GM12878 (cell line): ENCODE data around the gene MRPL46. TPM values are rescaled to one million over a fixed set of nuclear protein-coding genes. Genes with fewer than 3 reads are reported as not detected.

ENCODE experiments used
- ATAC-seq: fragments of 200-7000 bp; cut with Tn5 transposase; 3 replicates; pipeline ENCODE4 v1.9.1; 2020; ENCODE audit warnings: mild to moderate bottlenecking, moderate library complexity
- BruUV-seq: library from RNA; stranded (reverse); fragments of 400-500 nt; replicated peaks from 2 replicates; lab custom pipeline; 2021; lab: Mats Ljungman, UMichigan
- CTCF ChIA-PET: fragments of 300-600 bp; sonication (Branson Sonifier 250); formaldehyde crosslinking; extraction: SDS; loops from one replicate; lab custom pipeline; 2021; ENCODE audit warnings: inconsistent platforms; lab: Yijun Ruan, JAX
- POLR2A ChIA-PET: fragments of 350-600 bp; formaldehyde crosslinking; extraction: SDS; loops from one replicate; lab custom pipeline; 2021; ENCODE audit warnings: inconsistent platforms; lab: Charles Lee
- RAD21 ChIA-PET: fragments of 300-600 bp; sonication (Branson Sonifier 250); formaldehyde crosslinking; loops from one replicate; lab custom pipeline; 2023; ENCODE audit warnings: antibody characterized with exemption; ENCODE audit not compliant: unreplicated experiment; lab: Charles Lee
- SMC1A ChIA-PET: fragments of 300-600 bp; sonication (Branson Sonifier 250); formaldehyde crosslinking; loops from one replicate; lab custom pipeline; 2023; ENCODE audit not compliant: unreplicated experiment, uncharacterized antibody; lab: Charles Lee
- DNase-seq: peaks from one replicate; pipeline ENCODE4 v3.0.0-alpha.2; 2011; ENCODE audit warnings: low read depth, low spot score
- FAIRE-seq: peaks from 3 replicates; lab custom pipeline; 2011; peaks lifted over from hg19 to GRCh38; lab: Jason Lieb, UNC
- H2AFZ ChIP-seq: 2 replicates; pipeline ENCODE4 v1.6.0; 2011; ENCODE audit warnings: low read depth, low read length, control low read depth; ENCODE audit not compliant: control insufficient read depth
- H3K27ac ChIP-seq: 2 replicates; pipeline ENCODE4 v1.5.1; 2011; ENCODE audit warnings: control low read depth; ENCODE audit not compliant: control insufficient read depth, insufficient read depth
- H3K27me3 ChIP-seq, 2 experiments: replicated peaks in 1 of 2; 2 replicates each; pipeline versions ENCODE4 v1.6.0 to v1.6.1; 2011; ENCODE audit warnings: low read length in 1 of 2; ENCODE audit not compliant: control insufficient read depth in 2 of 2, insufficient read depth in 2 of 2
- H3K36me3 ChIP-seq, 2 experiments: 2 replicates each; pipeline ENCODE4 v1.5.1; 2011; ENCODE audit warnings: low read length in 1 of 2; ENCODE audit not compliant: control insufficient read depth in 2 of 2, insufficient read depth in 2 of 2
- H3K4me1 ChIP-seq: 2 replicates; pipeline ENCODE4 v1.6.1; 2011; ENCODE audit warnings: mild to moderate bottlenecking, low read length, moderate library complexity, mixed read lengths; ENCODE audit not compliant: control insufficient read depth, insufficient read depth
- H3K4me2 ChIP-seq: 2 replicates; pipeline ENCODE4 v1.6.0; 2011; ENCODE audit warnings: control low read depth; ENCODE audit not compliant: control insufficient read depth, insufficient read depth
- H3K4me3 ChIP-seq: fragments of 200-600 bp; sonication (generic); 2 replicates; pipeline ENCODE4 v1.5.1; 2016
- H3K79me2 ChIP-seq: 2 replicates; pipeline ENCODE4 v1.6.0; 2011; ENCODE audit warnings: low read length; ENCODE audit not compliant: control insufficient read depth, insufficient read depth
- H3K9ac ChIP-seq: 2 replicates; pipeline ENCODE4 v1.8.0; 2011; ENCODE audit warnings: low read length, control low read depth, mixed read lengths; ENCODE audit not compliant: control insufficient read depth, insufficient read depth
- H3K9me3 ChIP-seq: replicated peaks from 3 replicates; pipeline ENCODE4 v1.5.1; 2011; ENCODE audit warnings: mild to moderate bottlenecking, low read length; ENCODE audit not compliant: control insufficient read depth, insufficient read depth
- H4K20me1 ChIP-seq: 2 replicates; pipeline ENCODE4 v1.6.0; 2011; ENCODE audit not compliant: control insufficient read depth, insufficient read depth
- ATF3 ChIP-seq: IDR thresholded peaks from 2 replicates; pipeline ENCODE4 v1.6.1; 2011; ENCODE audit warnings: low read depth, mild to moderate bottlenecking, low read length, moderate library complexity, borderline replicate concordance; ENCODE audit errors: extremely low read depth
- BHLHE40 ChIP-seq, 2 experiments: fragments of 450-650 bp in 1 of 2; IDR thresholded peaks; 2 replicates each; pipeline ENCODE4 v1.6.1; 2011 to 2017; ENCODE audit warnings: low read depth in 2 of 2, borderline replicate concordance in 1 of 2, improper control_type of control experiment in 1 of 2, low read length in 1 of 2, mild to moderate bottlenecking in 1 of 2
- CHD2 ChIP-seq: IDR thresholded peaks from 2 replicates; pipeline ENCODE4 v1.6.1; 2011; ENCODE audit warnings: low read depth, low read length, improper control_type of control experiment, borderline replicate concordance
- HCFC1 ChIP-seq: fragments of 150-350 bp; IDR thresholded peaks from 2 replicates; pipeline ENCODE4 v1.6.1; 2014; ENCODE audit warnings: low read length
- IRF3 ChIP-seq: fragments of 450-650 bp; IDR thresholded peaks from 2 replicates; pipeline ENCODE4 v1.6.1; 2014; ENCODE audit warnings: mild to moderate bottlenecking
- NR2C2 ChIP-seq: IDR thresholded peaks from 2 replicates; pipeline ENCODE4 v1.6.1; 2011; ENCODE audit warnings: borderline replicate concordance, low read depth; ENCODE audit not compliant: control insufficient read depth, insufficient read length
- POU2F2 ChIP-seq: IDR thresholded peaks from 3 replicates; pipeline ENCODE4 v1.6.1; 2011; ENCODE audit warnings: low read depth, mild to moderate bottlenecking, low read length, borderline replicate concordance
- RAD21 ChIP-seq: IDR thresholded peaks from 2 replicates; pipeline ENCODE4 v1.6.1; 2011; ENCODE audit warnings: mild to moderate bottlenecking, low read depth, low read length, moderate library complexity; ENCODE audit not compliant: insufficient read depth
- RAD51 ChIP-seq: fragments of 450-650 bp; IDR thresholded peaks from 2 replicates; pipeline ENCODE4 v1.6.1; 2016; ENCODE audit warnings: moderate library complexity, mild to moderate bottlenecking, inconsistent platforms
- RUNX3 ChIP-seq: IDR thresholded peaks from 2 replicates; pipeline ENCODE4 v1.6.1; 2012; ENCODE audit warnings: low read length, inconsistent platforms
- SMC3 ChIP-seq: IDR thresholded peaks from 2 replicates; pipeline ENCODE4 v1.6.1; 2011; ENCODE audit warnings: low read length, improper control_type of control experiment, borderline replicate concordance
- SUZ12 ChIP-seq: fragments of 200-600 bp; sonication (generic); IDR thresholded peaks from one replicate; pipeline ENCODE4 v1.6.1; 2018; ENCODE audit warnings: antibody characterized with exemption, mild to moderate bottlenecking; ENCODE audit not compliant: unreplicated experiment
- USF1 ChIP-seq: IDR thresholded peaks from 2 replicates; pipeline ENCODE4 v1.6.1; 2011; ENCODE audit warnings: borderline replicate concordance, low read depth, mild to moderate bottlenecking, moderate library complexity, mixed read lengths, low read length; ENCODE audit not compliant: insufficient read depth; ENCODE audit errors: extremely low read length
- USF2 ChIP-seq: IDR thresholded peaks from 2 replicates; pipeline ENCODE4 v1.6.1; 2011; ENCODE audit warnings: low read depth, low read length, improper control_type of control experiment, borderline replicate concordance
- WGBS: methylation state at CpG from one replicate; pipeline ENCODE4 v1.1.6; 2016; ENCODE audit warnings: low lambda C conversion rate; ENCODE audit not compliant: insufficient replicate concordance, insufficient coverage; ENCODE audit errors: missing lambda C conversion rate; 5-methylcytosine and 5-hydroxymethylcytosine counted together
- in situ Hi-C: fragments of 300-500 bp; cut with MboI; formaldehyde crosslinking; loops from 9 replicates; pipeline ENCODE4 v1.14.3; 2018; ENCODE audit warnings: mixed read lengths
- intact Hi-C: fragments of 100-400 bp; cut with micrococcal nuclease; formaldehyde crosslinking; loops from one replicate; pipeline ENCODE4 v1.14.2; 2022; ENCODE audit not compliant: unreplicated experiment
- polyA plus RNA-seq, 11 experiments: library from polyadenylated mRNA; depleted of rRNA in 4 of 11; unstranded in 6 of 11; stranded (reverse) in 5 of 11; fragments of >200 nt; fragmentation: Nextera tagmentation in 4 of 11; fragmentation: Illumina TruSeq in 1 of 11; extraction: Ambion mirVana in 4 of 11; extraction: Trizol in 1 of 11; gene quantifications; 1 replicate in 1 of 11; 2 replicates in 10 of 11; pipeline versions ENCODE4 v1.2.1 to v1.2.3, GENCODE V29; 2011 to 2016; ENCODE audit warnings: inconsistent platforms in 2 of 11, missing spikeins in 2 of 11, low read depth in 1 of 11
- total RNA-seq, 4 experiments: library from RNA; depleted of rRNA in 3 of 4; stranded (reverse); fragments of >200 nt in 3 of 4; fragmentation: Illumina TruSeq in 1 of 4; extraction: Trizol in 1 of 4; gene quantifications; 2 replicates each; pipeline versions ENCODE4 v1.2.1 to v1.2.3, GENCODE V29; 2013 to 2021
- TF ChIP-seq, protein P1 (sequence below), 3 experiments: IDR thresholded peaks in 2 of 3; conservative IDR thresholded peaks in 1 of 3; 2 replicates each; pipeline ENCODE4 v1.5.1; 2011; ENCODE audit warnings: low read depth in 3 of 3, low read length in 3 of 3, mild to moderate bottlenecking in 3 of 3, control low read depth in 2 of 3, moderate library complexity in 2 of 3, inconsistent platforms in 1 of 3, mixed read lengths in 1 of 3; ENCODE audit not compliant: control insufficient read depth in 2 of 3, insufficient read depth in 1 of 3; ENCODE audit errors: extremely low read depth in 1 of 3

Gene MRPL46
- total and polyA plus RNA-seq, 10 of the 15 experiments (the other 5 are each of a cell fraction or from before 2014, with no cell fraction given), result 37.4 to 96.7 (median 52.9) TPM

GRCh38 chr15:88476635-88477060 is 9.5 kb upstream of the MRPL46 start:
- H3K79me2 ChIP-seq, result no peaks in the 10 kb centered on the region; the same call in 1 of the 2 replicates
- POLR2A ChIA-PET, result no interaction called here
- H3K9ac ChIP-seq, result no peak overlapping the region
- H4K20me1 ChIP-seq, result no peaks in the 10 kb centered on the region
- 55% methylated on average over 8 of the region's 8 CpGs for WGBS
- no peak overlapping the region for H3K4me2 ChIP-seq
- FAIRE-seq (no peak), DNase-seq (no peak), ATAC-seq (peak; percentile 65)
- H3K4me3 ChIP-seq, result no peak overlapping the region
- no peaks in the 10 kb centered on the region for H3K9me3 ChIP-seq
- H3K27me3 ChIP-seq, result no peaks in the 10 kb centered on the region
- SMC1A ChIA-PET, result interaction anchor here (0.9 to 1.3 kb wide), 2 partner anchors 148 to 225 kb away, joined by 3 to 4 read pairs; no protein-coding TSS in a partner anchor
- peaks cover 4% of the 10 kb centered on the region for H3K4me1 ChIP-seq
- in situ Hi-C loops, result loop anchor here (5.0 kb wide), 1 partner anchor 146 kb away; the partner anchor contains the start of gene AEN
- RAD21 ChIA-PET, result interaction anchor here (1.0 to 1.5 kb wide), 2 partner anchors 145 to 147 kb away, joined by 3 to 6 read pairs; partner anchors contain the start of gene AEN
- no peak overlapping the region for H2AFZ ChIP-seq
- peak; percentile 78 for TF ChIP-seq RAD51
- peak; percentile 62 for TF ChIP-seq USF1
- TF ChIP-seq ATF3, result peak; percentile 43; the same call in 1 of the 2 replicates
- TF ChIP-seq, protein P1, sequence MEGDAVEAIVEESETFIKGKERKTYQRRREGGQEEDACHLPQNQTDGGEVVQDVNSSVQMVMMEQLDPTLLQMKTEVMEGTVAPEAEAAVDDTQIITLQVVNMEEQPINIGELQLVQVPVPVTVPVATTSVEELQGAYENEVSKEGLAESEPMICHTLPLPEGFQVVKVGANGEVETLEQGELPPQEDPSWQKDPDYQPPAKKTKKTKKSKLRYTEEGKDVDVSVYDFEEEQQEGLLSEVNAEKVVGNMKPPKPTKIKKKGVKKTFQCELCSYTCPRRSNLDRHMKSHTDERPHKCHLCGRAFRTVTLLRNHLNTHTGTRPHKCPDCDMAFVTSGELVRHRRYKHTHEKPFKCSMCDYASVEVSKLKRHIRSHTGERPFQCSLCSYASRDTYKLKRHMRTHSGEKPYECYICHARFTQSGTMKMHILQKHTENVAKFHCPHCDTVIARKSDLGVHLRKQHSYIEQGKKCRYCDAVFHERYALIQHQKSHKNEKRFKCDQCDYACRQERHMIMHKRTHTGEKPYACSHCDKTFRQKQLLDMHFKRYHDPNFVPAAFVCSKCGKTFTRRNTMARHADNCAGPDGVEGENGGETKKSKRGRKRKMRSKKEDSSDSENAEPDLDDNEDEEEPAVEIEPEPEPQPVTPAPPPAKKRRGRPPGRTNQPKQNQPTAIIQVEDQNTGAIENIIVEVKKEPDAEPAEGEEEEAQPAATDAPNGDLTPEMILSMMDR (IDR thresholded peaks at IDR 0.05 in 2 of 3, conservative IDR thresholded peaks at IDR 0.05 in 1 of 3; ENCODE audit: control insufficient read depth in 2 of 3, extremely low read depth in 1 of 3, insufficient read depth in 1 of 3, low read depth in 3 of 3, low read length in 3 of 3), result peak; percentile 47 to 71 (median 60); a peak in 5 of 6 replicates
- peak; percentile 40; the same call in 1 of the 3 replicates for TF ChIP-seq POU2F2
- peak; percentile 72; the same call in 1 of the 2 replicates for TF ChIP-seq SMC3
- TF ChIP-seq RAD21, result peak; percentile 78
- no peak for TF ChIP-seq IRF3
- TF ChIP-seq RUNX3, result peak; percentile 56
- peak; percentile 94 to 98 for TF ChIP-seq BHLHE40 (IDR thresholded peaks at IDR 0.05; ENCODE audit: borderline replicate concordance in 1 of 2, low read depth in 2 of 2, low read length in 1 of 2)
- peak; percentile 30; the same call in 1 of the 2 replicates for TF ChIP-seq USF2
- TF ChIP-seq HCFC1, result no peak
- no peak for TF ChIP-seq NR2C2
- no peak for TF ChIP-seq CHD2
- TF ChIP-seq SUZ12, result no peak
- BruUV-seq, result no TSS peak
- intact Hi-C loops, result loop anchor here (1.0 to 5.0 kb wide), 3 partner anchors 146 to 358 kb away; no protein-coding TSS in a partner anchor
- no peak overlapping the region for H3K27ac ChIP-seq
- peaks cover 7 to 26% of the 10 kb centered on the region in 2 experiments for H3K36me3 ChIP-seq
- CTCF ChIA-PET, result interaction anchor here (0.9 to 1.9 kb wide), 6 partner anchors 13 to 358 kb away, joined by 3 to 10 read pairs (median 4); no protein-coding TSS in a partner anchor
